B cell (primary cell): Measurements from ENCODE around the gene MAP4K4. TPM values are rescaled to one million over a fixed set of nuclear protein-coding genes. Genes with fewer than 3 reads are reported as not detected.

Source experiments
- ATAC-seq: fragments of 200-7000 bp; cut with Tn5 transposase; one replicate; pipeline ENCODE4 v1.10.0; 2021; ENCODE audit warnings: low read depth, mild to moderate bottlenecking, moderate number of reproducible peaks, moderate library complexity
- CTCF ChIA-PET: fragments of 350-600 bp; sonication (Branson Sonifier 250); formaldehyde crosslinking; loops from one replicate; lab custom pipeline; 2021; ENCODE audit warnings: antibody characterized with exemption, inconsistent platforms; lab: Charles Lee
- POLR2A ChIA-PET: fragments of 350-600 bp; sonication (Branson Sonifier 250); formaldehyde crosslinking; loops from one replicate; lab custom pipeline; 2021; ENCODE audit warnings: antibody characterized with exemption; lab: Charles Lee
- DNase-seq: peaks from one replicate; pipeline ENCODE4 v3.0.0; 2013
- H2AFZ ChIP-seq: 2 replicates; pipeline ENCODE4 v1.6.1; 2012; ENCODE audit warnings: mild to moderate bottlenecking, low read depth, low read length; ENCODE audit not compliant: insufficient read depth, poor library complexity, severe bottlenecking
- H3K27ac ChIP-seq, 2 donors: 1 replicate in 1 of 2; 2 replicates in 1 of 2; pipeline ENCODE4 v1.5.1; 2012 to 2013; ENCODE audit warnings: low read length in 2 of 2, mild to moderate bottlenecking in 2 of 2, moderate library complexity in 1 of 2
- H3K27me3 ChIP-seq, 4 experiments: fragments of 200-600 bp in 1 of 4; sonication (generic) in 1 of 4; replicated peaks in 1 of 4; 1 replicate in 2 of 4; 2 replicates in 2 of 4; pipeline versions ENCODE4 v1.6.1 to v1.7.0; 2013 to 2016; ENCODE audit warnings: low read length in 3 of 4, mild to moderate bottlenecking in 2 of 4, mixed read lengths in 1 of 4, moderate library complexity in 1 of 4; ENCODE audit not compliant: insufficient read depth in 4 of 4, control insufficient read depth in 3 of 4; ENCODE audit errors: control extremely low read depth in 1 of 4
- H3K36me3 ChIP-seq, 2 experiments: replicated peaks in 1 of 2; 1 replicate in 1 of 2; 2 replicates in 1 of 2; pipeline versions ENCODE4 v1.6.1 to v1.7.1; 2013; ENCODE audit warnings: low read length in 1 of 2; ENCODE audit not compliant: insufficient read depth in 2 of 2, control insufficient read depth in 1 of 2; ENCODE audit errors: control extremely low read depth in 1 of 2, extremely low read depth in 1 of 2
- H3K4me1 ChIP-seq, 2 donors: fragments of 200-600 bp in 1 of 2; sonication (generic) in 1 of 2; 1 replicate in 1 of 2; 2 replicates in 1 of 2; pipeline versions ENCODE4 v1.5.1 to v1.6.1; 2013 to 2017; ENCODE audit warnings: low read length in 2 of 2; ENCODE audit not compliant: control insufficient read depth in 2 of 2, insufficient read depth in 2 of 2
- H3K4me2 ChIP-seq: replicated peaks from 2 replicates; pipeline ENCODE3; 2012; ENCODE audit warnings: mild to moderate bottlenecking, low read depth, low read length; ENCODE audit not compliant: poor library complexity, severe bottlenecking
- H3K4me3 ChIP-seq, 5 experiments: fragments of 200-600 bp in 1 of 5; sonication (generic) in 1 of 5; 1 replicate in 3 of 5; 2 replicates in 2 of 5; pipeline versions ENCODE4 v1.5.1 to v1.7.0; 2011 to 2016; ENCODE audit warnings: low read length in 4 of 5, mild to moderate bottlenecking in 4 of 5, low read depth in 2 of 5, control low read depth in 1 of 5, moderate library complexity in 1 of 5; ENCODE audit not compliant: insufficient read depth in 1 of 5; ENCODE audit errors: control extremely low read depth in 1 of 5, extremely low read depth in 1 of 5
- H3K79me2 ChIP-seq: fragments of 200-600 bp; sonication (generic); one replicate; pipeline ENCODE4 v1.6.0; 2016; ENCODE audit warnings: low read length; ENCODE audit not compliant: control insufficient read depth, insufficient read depth
- H3K9ac ChIP-seq: fragments of 200-600 bp; sonication (generic); 2 replicates; pipeline ENCODE4 v1.6.1; 2017; ENCODE audit warnings: mild to moderate bottlenecking, low read length, moderate library complexity
- H3K9me3 ChIP-seq, 3 donors: one replicate each; pipeline versions ENCODE4 v1.6.1 to v1.7.1; 2013; ENCODE audit warnings: low read length in 2 of 3; ENCODE audit not compliant: control insufficient read depth in 2 of 3, insufficient read depth in 1 of 3; ENCODE audit errors: control extremely low read depth in 1 of 3
- H4K20me1 ChIP-seq: 2 replicates; pipeline ENCODE4 v1.6.0; 2012; ENCODE audit warnings: mild to moderate bottlenecking, low read length; ENCODE audit not compliant: insufficient read depth, control insufficient read depth, poor library complexity, severe bottlenecking
- H3K27ac Mint-ChIP-seq: one replicate; pipeline ENCODE4 v1.8.0; 2021; ENCODE audit warnings: mixed read lengths
- H3K27me3 Mint-ChIP-seq: one replicate; pipeline ENCODE4 v1.8.0; 2021; ENCODE audit warnings: mixed read lengths
- H3K4me1 Mint-ChIP-seq: one replicate; pipeline ENCODE4 v1.8.0; 2021; ENCODE audit warnings: mixed read lengths
- H3K4me3 Mint-ChIP-seq: one replicate; pipeline ENCODE4 v1.8.0; 2021; ENCODE audit warnings: mixed read lengths
- H3K9me3 Mint-ChIP-seq: one replicate; pipeline ENCODE4 v1.8.0; 2022; ENCODE audit warnings: mixed read lengths; ENCODE audit not compliant: insufficient read depth
- EZH2 ChIP-seq: IDR thresholded peaks from 2 replicates; pipeline ENCODE4 v1.6.1; 2012; ENCODE audit warnings: borderline replicate concordance, low read depth, mild to moderate bottlenecking, moderate library complexity, low read length; ENCODE audit not compliant: insufficient read depth, poor library complexity, severe bottlenecking
- WGBS: methylation state at CpG from one replicate; pipeline ENCODE4 v1.1.5; 2013; ENCODE audit warnings: missing lambda C conversion rate; ENCODE audit not compliant: insufficient coverage; 5-methylcytosine and 5-hydroxymethylcytosine counted together
- intact Hi-C: fragments of 100-400 bp; cut with micrococcal nuclease; formaldehyde crosslinking; loops from one replicate; pipeline ENCODE4 v1.10.0; 2022
- polyA plus RNA-seq: library from polyadenylated mRNA; depleted of rRNA; stranded (reverse); fragments of >200 nt; gene quantifications from 2 replicates; pipeline ENCODE4 v1.2.3, GENCODE V29; 2012
- total RNA-seq, 2 donors: library from RNA; stranded (reverse); fragments of 120-200 nt in 1 of 2; gene quantifications; 1 replicate in 1 of 2; 2 replicates in 1 of 2; pipeline versions ENCODE4 v1.2.3 to v1.2.4, GENCODE V29; 2013 to 2022
- TF ChIP-seq, protein P1 (sequence below): fragments of 200-600 bp; IDR thresholded peaks from one replicate; pipeline ENCODE4 v1.8.0; 2022; ENCODE audit warnings: antibody characterized with exemption, mild to moderate bottlenecking

The MAP4K4 gene
- total and polyA plus RNA-seq, 2 donors (not counting 1 experiment from before 2014, with no cell fraction given), result 54.8 to 280 TPM

DNA sequence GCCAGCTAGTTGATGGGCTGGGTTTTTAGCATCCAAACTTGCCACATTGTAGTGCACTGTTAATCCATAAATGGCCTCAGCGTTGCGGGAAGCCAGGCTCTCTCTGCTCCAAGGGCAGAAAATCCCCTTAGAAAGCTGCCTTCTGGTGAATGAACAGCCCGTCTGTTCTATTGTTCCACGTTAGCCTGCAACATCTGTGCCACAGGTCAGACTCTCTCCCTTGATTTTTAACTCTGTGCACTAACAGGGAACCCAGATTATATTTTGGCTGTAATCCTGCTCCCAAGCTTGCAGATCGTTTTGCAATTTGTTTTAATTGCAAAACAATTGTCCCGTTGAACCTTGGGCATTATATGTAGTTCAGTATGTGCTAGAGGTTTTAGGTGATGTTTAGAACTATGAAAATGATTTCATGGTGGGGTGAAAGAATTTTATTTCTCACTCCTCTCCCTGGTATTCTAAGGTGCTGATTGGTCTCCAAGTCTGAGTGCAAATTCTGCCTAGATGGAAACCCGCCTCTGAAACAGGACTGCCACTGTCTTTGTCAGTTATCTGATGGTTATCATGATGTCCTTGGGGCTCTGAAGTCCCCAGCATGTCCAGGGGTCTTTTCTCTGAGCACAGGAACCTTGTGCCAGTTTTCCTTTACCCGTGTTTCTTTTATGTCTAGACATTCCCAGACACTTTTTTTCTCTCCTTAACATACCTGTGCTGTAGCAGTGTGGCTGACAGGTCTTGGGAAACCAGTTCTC is 106.6 kb downstream of the MAP4K4 start:
- Histone ChIP-seq H3K36me3 (peaks cover 0 to 3% of the 10 kb centered on the region in 2 experiments), H4K20me1 (peaks cover 76% of the 10 kb centered on the region), H3K9ac (no peak overlapping the region), H3K4me2 (no peak overlapping the region), H3K4me3 (no peak overlapping the region), H3K27ac (peak overlapping the region in 1 of 2 donors; percentile 31), H2AFZ (no peak overlapping the region), H3K4me1 (peaks cover 41 to 47% of the 10 kb centered on the region in 2 donors), H3K9me3 (no peaks in the 10 kb centered on the region), H3K79me2 (peaks cover 98% of the 10 kb centered on the region), H3K27me3 (no peaks in the 10 kb centered on the region)
- peak overlapping the region; percentile 32 for H3K27ac Mint-ChIP-seq
- ChIA-PET CTCF (interaction anchor here (0.8 to 1.6 kb wide), 4 partner anchors 20 to 462 kb away, joined by 3 to 4 read pairs (median 3); no protein-coding TSS in a partner anchor), POLR2A (no interaction called here)
- no peak for TF ChIP-seq EZH2
- TF ChIP-seq, protein P1, sequence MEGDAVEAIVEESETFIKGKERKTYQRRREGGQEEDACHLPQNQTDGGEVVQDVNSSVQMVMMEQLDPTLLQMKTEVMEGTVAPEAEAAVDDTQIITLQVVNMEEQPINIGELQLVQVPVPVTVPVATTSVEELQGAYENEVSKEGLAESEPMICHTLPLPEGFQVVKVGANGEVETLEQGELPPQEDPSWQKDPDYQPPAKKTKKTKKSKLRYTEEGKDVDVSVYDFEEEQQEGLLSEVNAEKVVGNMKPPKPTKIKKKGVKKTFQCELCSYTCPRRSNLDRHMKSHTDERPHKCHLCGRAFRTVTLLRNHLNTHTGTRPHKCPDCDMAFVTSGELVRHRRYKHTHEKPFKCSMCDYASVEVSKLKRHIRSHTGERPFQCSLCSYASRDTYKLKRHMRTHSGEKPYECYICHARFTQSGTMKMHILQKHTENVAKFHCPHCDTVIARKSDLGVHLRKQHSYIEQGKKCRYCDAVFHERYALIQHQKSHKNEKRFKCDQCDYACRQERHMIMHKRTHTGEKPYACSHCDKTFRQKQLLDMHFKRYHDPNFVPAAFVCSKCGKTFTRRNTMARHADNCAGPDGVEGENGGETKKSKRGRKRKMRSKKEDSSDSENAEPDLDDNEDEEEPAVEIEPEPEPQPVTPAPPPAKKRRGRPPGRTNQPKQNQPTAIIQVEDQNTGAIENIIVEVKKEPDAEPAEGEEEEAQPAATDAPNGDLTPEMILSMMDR, result no peak
- H3K9me3 Mint-ChIP-seq, result no peaks in the 10 kb centered on the region
- H3K4me3 Mint-ChIP-seq, result no peak overlapping the region
- intact Hi-C loops, result no loop called here
- H3K4me1 Mint-ChIP-seq, result peaks cover 79% of the 10 kb centered on the region
- ATAC-seq (no peak), DNase-seq (no peak)
- H3K27me3 Mint-ChIP-seq, result no peaks in the 10 kb centered on the region
- WGBS, result 82% methylated on average over 5 of the region's 8 CpGs
